WERI-Rb-1 (cell line): Measurements from ENCODE around the gene TTC34.

ENCODE experiments used
- DNase-seq: peaks from one replicate; pipeline ENCODE4 v3.0.0-alpha.2; 2020
- H3K27ac ChIP-seq: fragments of 250-450 bp; sonication (Bioruptor Pico); 2 replicates; pipeline ENCODE4 v1.5.1; 2020; ENCODE audit warnings: mild to moderate bottlenecking, moderate library complexity
- H3K27me3 ChIP-seq: fragments of 250-450 bp; sonication (Bioruptor Pico); 2 replicates; pipeline ENCODE4 v1.5.1; 2021; ENCODE audit warnings: mild to moderate bottlenecking, low read depth, moderate library complexity; ENCODE audit not compliant: insufficient read depth, severe bottlenecking
- H3K36me3 ChIP-seq: fragments of 250-450 bp; sonication (Bioruptor Pico); 2 replicates; pipeline ENCODE4 v1.5.1; 2020; ENCODE audit warnings: mild to moderate bottlenecking, moderate library complexity
- H3K4me3 ChIP-seq: 2 replicates; pipeline ENCODE4 v1.5.1; 2011; ENCODE audit warnings: low read depth, mild to moderate bottlenecking, control low read depth, low read length
- H3K9me3 ChIP-seq: fragments of 250-450 bp; sonication (Bioruptor Pico); 2 replicates; pipeline ENCODE4 v1.5.1; 2021; ENCODE audit warnings: mild to moderate bottlenecking, moderate library complexity; ENCODE audit not compliant: severe bottlenecking
- CTCF ChIP-seq: IDR thresholded peaks from 2 replicates; pipeline ENCODE4 v1.5.1; 2011; ENCODE audit warnings: low read depth, mild to moderate bottlenecking, control low read depth, inconsistent platforms, low read length

TTC34 gene

GRCh38 chr1:2796890-2797740, 4.4 kb downstream of the TTC34 start:
- Histone ChIP-seq H3K27ac (no peak overlapping the region), H3K36me3 (no peaks in the 10 kb centered on the region), H3K4me3 (no peak overlapping the region), H3K9me3 (peaks cover 20% of the 10 kb centered on the region), H3K27me3 (peaks cover 70% of the 10 kb centered on the region)
- TF ChIP-seq CTCF = no peak
- DNase-seq = no peak

- no peak for DNase-seq
- Histone ChIP-seq H3K27me3 (peaks cover 64% of the 10 kb centered on the region), H3K4me3 (no peak overlapping the region), H3K9me3 (peaks cover 22% of the 10 kb centered on the region), H3K27ac (no peak overlapping the region), H3K36me3 (no peaks in the 10 kb centered on the region)
- no peak for TF ChIP-seq CTCF
These were observed 5.6 kb downstream of the TTC34 start for GRCh38 chr1:2795926-2796325.

GRCh38 chr1:2791027-2791760, 10.3 kb downstream of the TTC34 start:
- Histone ChIP-seq H3K27ac (no peak overlapping the region), H3K9me3 (peaks cover 22% of the 10 kb centered on the region), H3K4me3 (no peak overlapping the region), H3K36me3 (no peaks in the 10 kb centered on the region), H3K27me3 (peaks cover 75% of the 10 kb centered on the region)
- TF ChIP-seq CTCF = no peak
- DNase-seq = no peak

GRCh38 chr1:2789986-2790581, 11.4 kb downstream of the TTC34 start:
- Histone ChIP-seq H3K9me3 (peaks cover 18% of the 10 kb centered on the region), H3K36me3 (no peaks in the 10 kb centered on the region), H3K27ac (no peak overlapping the region), H3K4me3 (no peak overlapping the region), H3K27me3 (peaks cover 75% of the 10 kb centered on the region)
- TF ChIP-seq CTCF = no peak
- DNase-seq = no peak

- no peak overlapping the region for H3K4me3 ChIP-seq
- H3K9me3 ChIP-seq = peaks cover 12% of the 10 kb centered on the region
- peaks cover 79% of the 10 kb centered on the region for H3K27me3 ChIP-seq
- no peak for DNase-seq
- H3K36me3 ChIP-seq = no peaks in the 10 kb centered on the region
- H3K27ac ChIP-seq = no peak overlapping the region
- no peak for TF ChIP-seq CTCF
These were observed 12.1 kb downstream of the TTC34 start for GRCh38 chr1:2789164-2789985.
